HEK293T (cell line): ENCODE results near the gene ARID2.
A peak's percentile ranks its signal among the peaks of the same experiment; 100 is the strongest.

Experiments used
- CTCF ChIA-PET: fragments of 350-600 bp; formaldehyde crosslinking; extraction: SDS; loops from one replicate; lab custom pipeline; 2021; ENCODE audit warnings: antibody characterized with exemption, inconsistent platforms; lab: Yijun Ruan, JAX
- POLR2A ChIA-PET: fragments of 350-600 bp; formaldehyde crosslinking; extraction: SDS; loops from one replicate; lab custom pipeline; 2020; ENCODE audit warnings: antibody characterized with exemption, inconsistent platforms; lab: Yijun Ruan, JAX
- DNase-seq: peaks from one replicate; pipeline ENCODE4 v3.0.0; 2012; ENCODE audit warnings: mixed read lengths; ENCODE audit errors: extremely low spot score
- ARNT ChIP-seq: fragments of 450-650 bp; IDR thresholded peaks from 2 replicates; pipeline ENCODE4 v1.6.1; 2017; ENCODE audit warnings: mild to moderate bottlenecking
- BHLHE40 ChIP-seq: fragments of 450-650 bp; IDR thresholded peaks from 2 replicates; pipeline ENCODE4 v1.6.1; 2016; ENCODE audit warnings: mild to moderate bottlenecking, moderate library complexity, borderline replicate concordance
- CTBP1 ChIP-seq: fragments of 450-650 bp; IDR thresholded peaks from 2 replicates; pipeline ENCODE4 v1.6.1; 2016; ENCODE audit warnings: borderline replicate concordance
- ELF4 ChIP-seq: fragments of 450-650 bp; IDR thresholded peaks from 2 replicates; pipeline ENCODE4 v1.6.1; 2017; ENCODE audit warnings: antibody characterized with exemption
- FOXA1 ChIP-seq: fragments of 450-650 bp; IDR thresholded peaks from 2 replicates; pipeline ENCODE4 v1.6.1; 2016; ENCODE audit warnings: mild to moderate bottlenecking
- FOXK2 ChIP-seq: fragments of 450-650 bp; IDR thresholded peaks from 2 replicates; pipeline ENCODE4 v1.6.1; 2016; ENCODE audit warnings: mild to moderate bottlenecking
- FOXM1 ChIP-seq: fragments of 450-650 bp; IDR thresholded peaks from 2 replicates; pipeline ENCODE4 v1.6.1; 2017; ENCODE audit warnings: mild to moderate bottlenecking, borderline replicate concordance
- HDGF ChIP-seq: fragments of 450-650 bp; IDR thresholded peaks from 2 replicates; pipeline ENCODE4 v1.6.1; 2017; ENCODE audit warnings: antibody characterized with exemption, borderline replicate concordance
- L3MBTL2 ChIP-seq: fragments of 450-650 bp; conservative IDR thresholded peaks from 2 replicates; pipeline ENCODE4 v1.6.1; 2016; ENCODE audit warnings: mild to moderate bottlenecking
- LEF1 ChIP-seq: fragments of 450-650 bp; IDR thresholded peaks from 2 replicates; pipeline ENCODE4 v1.6.1; 2017; ENCODE audit warnings: mild to moderate bottlenecking, borderline replicate concordance
- NFRKB ChIP-seq: fragments of 450-650 bp; IDR thresholded peaks from 2 replicates; pipeline ENCODE4 v1.6.1; 2016; ENCODE audit warnings: mild to moderate bottlenecking, moderate library complexity
- PKNOX1 ChIP-seq: fragments of 450-650 bp; IDR thresholded peaks from 2 replicates; pipeline ENCODE4 v1.6.1; 2016
- SP1 ChIP-seq: fragments of 450-650 bp; IDR thresholded peaks from 2 replicates; pipeline ENCODE4 v1.6.1; 2017
- SUZ12 ChIP-seq: fragments of 450-650 bp; IDR thresholded peaks from 2 replicates; pipeline ENCODE4 v1.6.1; 2016; ENCODE audit warnings: mild to moderate bottlenecking
- TARDBP ChIP-seq: fragments of 450-650 bp; IDR thresholded peaks from 2 replicates; pipeline ENCODE4 v1.6.1; 2016
- ZNF384 ChIP-seq: fragments of 450-650 bp; IDR thresholded peaks from 2 replicates; pipeline ENCODE4 v1.6.1; 2016

ARID2 gene

GRCh38 chr12:45756666-45757065 lies 27.2 kb downstream of the ARID2 start:
- ChIA-PET POLR2A (interaction anchor here (0.8 to 1.1 kb wide), 2 partner anchors 29 to 235 kb away, joined by 3 to 5 read pairs; no protein-coding TSS in a partner anchor), CTCF (no interaction called here)
- DNase-seq: no peak

GRCh38 chr12:45757172-45757571 lies 27.7 kb downstream of the ARID2 start:
- ChIA-PET CTCF (no interaction called here), POLR2A (interaction anchor here (0.8 to 1.1 kb wide), 2 partner anchors 30 to 234 kb away, joined by 3 to 5 read pairs; no protein-coding TSS in a partner anchor)
- TF ChIP-seq TARDBP (no peak), FOXA1 (no peak), SUZ12 (no peak), LEF1 (no peak), HDGF (no peak), ARNT (no peak), NFRKB (no peak), ZNF384 (no peak), FOXM1 (no peak), PKNOX1 (no peak), FOXK2 (no peak)
- no peak for DNase-seq

More at GRCh38 chr12:45756666-45757065, 27.2 kb downstream of the ARID2 start:
- TF ChIP-seq HDGF (no peak), L3MBTL2 (no peak)

- ChIA-PET CTCF (interaction anchor here (1.0 kb wide), 1 partner anchor 217 kb away, joined by 3 read pairs; no protein-coding TSS in a partner anchor), POLR2A (no interaction called here)
- no peak for DNase-seq
- no peak for TF ChIP-seq SUZ12
- TF ChIP-seq ZNF384: no peak
- TF ChIP-seq ARNT: no peak
- TF ChIP-seq HDGF: no peak
- TF ChIP-seq PKNOX1: no peak
- no peak for TF ChIP-seq L3MBTL2
- no peak for TF ChIP-seq CTBP1
- TF ChIP-seq SP1: no peak
- no peak for TF ChIP-seq FOXA1
- TF ChIP-seq TARDBP: no peak
- no peak for TF ChIP-seq ELF4
- TF ChIP-seq LEF1: no peak
- TF ChIP-seq BHLHE40: no peak
- no peak for TF ChIP-seq NFRKB
- TF ChIP-seq FOXM1: no peak
- no peak for TF ChIP-seq FOXK2
Observed at GRCh38 chr12:45760333-45760732, 30.8 kb downstream of the ARID2 start.

GRCh38 chr12:45762185-45763110 lies 32.9 kb downstream of the ARID2 start:
- CTCF ChIA-PET: interaction anchor here (0.7 to 1.0 kb wide), 4 partner anchors 9 to 34 kb away, joined by 3 to 5 read pairs (median 3); no protein-coding TSS in a partner anchor
- TF ChIP-seq SP1 (no peak), LEF1 (no peak)
- DNase-seq: peak; percentile 30
- POLR2A ChIA-PET: interaction anchor here (0.6 to 1.2 kb wide), 3 partner anchors 27 to 229 kb away, joined by 3 to 7 read pairs (median 3); no protein-coding TSS in a partner anchor

- TF ChIP-seq CTBP1 (no peak), SUZ12 (no peak), TARDBP (no peak), ARNT (no peak), HDGF (no peak), FOXM1 (no peak), BHLHE40 (no peak), PKNOX1 (no peak), L3MBTL2 (no peak), FOXK2 (no peak), NFRKB (no peak), FOXA1 (no peak), SP1 (no peak), LEF1 (no peak), ZNF384 (no peak), ELF4 (no peak)
- CTCF ChIA-PET: interaction anchor here (0.7 to 1.0 kb wide), 3 partner anchors 9 to 532 kb away, joined by 3 to 8 read pairs (median 5); no protein-coding TSS in a partner anchor
- POLR2A ChIA-PET: interaction anchor here (1.2 kb wide), 1 partner anchor 35 kb away, joined by 3 read pairs; no protein-coding TSS in a partner anchor
- DNase-seq: no peak
Observed at GRCh38 chr12:45763381-45763780, 33.9 kb downstream of the ARID2 start.

GRCh38 chr12:45768194-45768593 lies 38.7 kb downstream of the ARID2 start:
- ChIA-PET POLR2A (no interaction called here), CTCF (no interaction called here)
- DNase-seq: no peak
- TF ChIP-seq PKNOX1 (no peak), FOXA1 (no peak), BHLHE40 (no peak), SUZ12 (no peak), NFRKB (no peak), LEF1 (no peak), ARNT (no peak), TARDBP (no peak), ZNF384 (no peak), L3MBTL2 (no peak), CTBP1 (no peak), FOXK2 (no peak), HDGF (no peak), FOXM1 (no peak), ELF4 (no peak)
